Caki2 (cell line): Measurements from ENCODE around the gene HP. TPM values are rescaled to one million over a fixed set of nuclear protein-coding genes. Genes with fewer than 3 reads are reported as not detected.
"Not testable (repeated sequence)": the region's sequence is repeated elsewhere in the genome, so short reads cannot be mapped to it uniquely, and the experiment has no call there.

Source experiments
- DNase-seq: peaks from one replicate; pipeline ENCODE4 v3.0.0-alpha.2; 2015; ENCODE audit warnings: low read depth
- in situ Hi-C: cut with HindIII; loops from 2 replicates; pipeline ENCODE4 v1.10.0; 2016; ENCODE audit warnings: low sequenced_read_pairs, low pct_unique_long_range_greater_than_20kb, mixed read lengths
- total RNA-seq: library from RNA; depleted of rRNA; stranded (reverse); fragments of >200 nt; shearing (Covaris generic); gene quantifications from 2 replicates; pipeline ENCODE4 v1.2.3, GENCODE V29; 2014; ENCODE audit warnings: low replicate concordance

The HP gene
- total RNA-seq, 1 experiment from 2014 or later = not detected

GRCh38 chr16:72073560-72074230, 19.4 kb downstream of the HP start:
- in situ Hi-C loops = no loop called here

GRCh38 chr16:72075067-72075466, 20.8 kb downstream of the HP start:
- DNase-seq, in situ Hi-C loops: not testable (repeated sequence)

More at GRCh38 chr16:72073560-72074230, 19.4 kb downstream of the HP start:
- no peak for DNase-seq

GRCh38 chr16:72076991-72077706, 22.8 kb downstream of the HP start:
- DNase-seq, in situ Hi-C loops: not testable (repeated sequence)

- in situ Hi-C loops = no loop called here
- DNase-seq = no peak
Observed at GRCh38 chr16:72083778-72084404, 29.6 kb downstream of the HP start.

- DNase-seq = no peak
- in situ Hi-C loops = no loop called here
Observed at GRCh38 chr16:72084445-72084844, 30.1 kb downstream of the HP start.

GRCh38 chr16:72085002-72085401, 30.7 kb downstream of the HP start:
- no peak for DNase-seq
- in situ Hi-C loops = no loop called here

GRCh38 chr16:72091217-72091616, 36.9 kb downstream of the HP start:
- in situ Hi-C loops = no loop called here
- DNase-seq = no peak

- DNase-seq = peak; percentile 40
- in situ Hi-C loops = no loop called here
Observed at GRCh38 chr16:72092832-72093447, 38.6 kb downstream of the HP start.

GRCh38 chr16:72093448-72094265, 39.4 kb downstream of the HP start, which contains the start of the genes DHX38 and TXNL4B:
Gene DHX38, plus strand, starts transcription at chr16:72093847. Its CDS starts 2,311 bp downstream, at chr16:72096158.
Gene TXNL4B, minus strand, starts transcription at chr16:72093620. Its CDS starts 2,871 bp downstream, at chr16:72090749.
- DNase-seq = peak; percentile 99
- in situ Hi-C loops = no loop called here

GRCh38 chr16:72094266-72094610, 39.9 kb downstream of the HP start:
- no peak for DNase-seq
- in situ Hi-C loops = no loop called here

- DNase-seq = no peak
- in situ Hi-C loops = no loop called here
Observed at GRCh38 chr16:72098936-72099335, 44.6 kb downstream of the HP start.

GRCh38 chr16:72099377-72099818, 45.1 kb downstream of the HP start:
- in situ Hi-C loops = no loop called here
- peak; percentile 30 for DNase-seq

- DNase-seq = no peak
- in situ Hi-C loops = no loop called here
Observed at GRCh38 chr16:72101195-72101594, 46.9 kb downstream of the HP start.

GRCh38 chr16:72104905-72105304, 50.6 kb downstream of the HP start:
- in situ Hi-C loops = no loop called here
- DNase-seq = no peak

GRCh38 chr16:72105978-72106377, 51.7 kb downstream of the HP start:
- DNase-seq = no peak
- in situ Hi-C loops = no loop called here

- DNase-seq = no peak
- in situ Hi-C loops = no loop called here
Observed at GRCh38 chr16:72107371-72107770, 53.1 kb downstream of the HP start.

GRCh38 chr16:72108353-72109102, 54.2 kb downstream of the HP start:
- in situ Hi-C loops = no loop called here
- DNase-seq = no peak
